Cardiac muscle cell (in vitro differentiated cells and primary cell): ENCODE data around the gene AFM. TPM values are rescaled to one million over a fixed set of nuclear protein-coding genes. Genes with fewer than 3 reads are reported as not detected.

Source experiments
- DNase-seq, 2 donors: peaks; one replicate each; pipeline versions ENCODE4 v3.0.0 to v3.0.0-alpha.2; 2010 to 2017; ENCODE audit warnings: low read depth in 1 of 2, low spot score in 1 of 2
- H3K27ac ChIP-seq: fragments of 200-600 bp; sonication (generic); 2 replicates; pipeline ENCODE4 v1.5.1; 2016
- H3K27me3 ChIP-seq: fragments of 200-600 bp; sonication (generic); 2 replicates; pipeline ENCODE4 v1.6.0; 2016; ENCODE audit warnings: control low read depth
- H3K36me3 ChIP-seq: fragments of 200-600 bp; sonication (generic); 2 replicates; pipeline ENCODE4 v1.5.1; 2016; ENCODE audit warnings: control low read depth
- H3K4me1 ChIP-seq: fragments of 200-600 bp; sonication (generic); 2 replicates; pipeline ENCODE4 v1.8.1; 2017; ENCODE audit warnings: low read depth, mild to moderate bottlenecking, mixed run types
- H3K4me3 ChIP-seq: fragments of 200-600 bp; sonication (generic); 2 replicates; pipeline ENCODE4 v1.5.1; 2016; ENCODE audit warnings: mild to moderate bottlenecking
- H3K9me3 ChIP-seq: fragments of 200-600 bp; sonication (generic); 2 replicates; pipeline ENCODE4 v1.5.1; 2017; ENCODE audit warnings: low read depth, mild to moderate bottlenecking, control low read depth
- polyA plus RNA-seq: library from polyadenylated mRNA; unstranded; fragments of >200 nt; fragmentation: Nextera tagmentation; extraction: Ambion mirVana; gene quantifications from 2 replicates; pipeline ENCODE4 v1.2.1, GENCODE V29; 2016
- total RNA-seq: library from RNA; depleted of rRNA; stranded (reverse); fragments of >200 nt; gene quantifications from 2 replicates; pipeline ENCODE4 v1.2.3, GENCODE V29; 2016
- TF ChIP-seq, protein P1 (sequence below): IDR thresholded peaks from 2 replicates; pipeline ENCODE4 v1.5.1; 2012; ENCODE audit warnings: low read depth, mild to moderate bottlenecking, low read length

The AFM gene, protein sequence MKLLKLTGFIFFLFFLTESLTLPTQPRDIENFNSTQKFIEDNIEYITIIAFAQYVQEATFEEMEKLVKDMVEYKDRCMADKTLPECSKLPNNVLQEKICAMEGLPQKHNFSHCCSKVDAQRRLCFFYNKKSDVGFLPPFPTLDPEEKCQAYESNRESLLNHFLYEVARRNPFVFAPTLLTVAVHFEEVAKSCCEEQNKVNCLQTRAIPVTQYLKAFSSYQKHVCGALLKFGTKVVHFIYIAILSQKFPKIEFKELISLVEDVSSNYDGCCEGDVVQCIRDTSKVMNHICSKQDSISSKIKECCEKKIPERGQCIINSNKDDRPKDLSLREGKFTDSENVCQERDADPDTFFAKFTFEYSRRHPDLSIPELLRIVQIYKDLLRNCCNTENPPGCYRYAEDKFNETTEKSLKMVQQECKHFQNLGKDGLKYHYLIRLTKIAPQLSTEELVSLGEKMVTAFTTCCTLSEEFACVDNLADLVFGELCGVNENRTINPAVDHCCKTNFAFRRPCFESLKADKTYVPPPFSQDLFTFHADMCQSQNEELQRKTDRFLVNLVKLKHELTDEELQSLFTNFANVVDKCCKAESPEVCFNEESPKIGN
- total RNA-seq (not detected in 2 replicates), polyA plus RNA-seq (0.06 TPM in 1 of 2 replicates, not detected in the other)

DNA sequence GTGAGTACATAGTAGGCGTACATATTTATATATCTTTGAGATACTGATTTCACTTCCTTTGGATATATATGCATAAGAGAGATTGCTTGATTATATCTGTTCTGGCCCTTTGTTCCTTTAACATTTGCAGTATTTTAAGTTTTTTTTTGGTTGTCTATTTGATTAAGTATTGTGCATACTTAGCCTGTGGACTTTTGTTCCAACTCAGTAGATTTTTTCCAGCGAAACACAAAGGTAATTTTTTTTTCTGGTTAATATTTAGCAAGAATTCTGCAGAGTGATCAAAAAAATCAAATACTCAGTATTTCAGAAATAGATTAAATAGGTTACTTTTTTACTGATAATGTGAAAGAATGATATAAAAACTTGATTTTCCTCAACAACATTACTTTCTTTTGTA lies at the start of gene AFM:
AFM (plus strand) TSS at position 388 of the 400 bp plus-strand sequence. CDS start 31 bp downstream, outside the sequence.
- H3K27me3 ChIP-seq, result no peaks in the 10 kb centered on the region
- no peak for DNase-seq
- no peaks in the 10 kb centered on the region for H3K9me3 ChIP-seq
- H3K27ac ChIP-seq, result no peak within 1 kb of the TSS
- no peak within 1 kb of the TSS for H3K4me3 ChIP-seq
- no peaks in the 10 kb centered on the region for H3K4me1 ChIP-seq
- H3K36me3 ChIP-seq, result no peaks in the 10 kb centered on the region
- TF ChIP-seq, protein P1, sequence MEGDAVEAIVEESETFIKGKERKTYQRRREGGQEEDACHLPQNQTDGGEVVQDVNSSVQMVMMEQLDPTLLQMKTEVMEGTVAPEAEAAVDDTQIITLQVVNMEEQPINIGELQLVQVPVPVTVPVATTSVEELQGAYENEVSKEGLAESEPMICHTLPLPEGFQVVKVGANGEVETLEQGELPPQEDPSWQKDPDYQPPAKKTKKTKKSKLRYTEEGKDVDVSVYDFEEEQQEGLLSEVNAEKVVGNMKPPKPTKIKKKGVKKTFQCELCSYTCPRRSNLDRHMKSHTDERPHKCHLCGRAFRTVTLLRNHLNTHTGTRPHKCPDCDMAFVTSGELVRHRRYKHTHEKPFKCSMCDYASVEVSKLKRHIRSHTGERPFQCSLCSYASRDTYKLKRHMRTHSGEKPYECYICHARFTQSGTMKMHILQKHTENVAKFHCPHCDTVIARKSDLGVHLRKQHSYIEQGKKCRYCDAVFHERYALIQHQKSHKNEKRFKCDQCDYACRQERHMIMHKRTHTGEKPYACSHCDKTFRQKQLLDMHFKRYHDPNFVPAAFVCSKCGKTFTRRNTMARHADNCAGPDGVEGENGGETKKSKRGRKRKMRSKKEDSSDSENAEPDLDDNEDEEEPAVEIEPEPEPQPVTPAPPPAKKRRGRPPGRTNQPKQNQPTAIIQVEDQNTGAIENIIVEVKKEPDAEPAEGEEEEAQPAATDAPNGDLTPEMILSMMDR, result no peak

DNA sequence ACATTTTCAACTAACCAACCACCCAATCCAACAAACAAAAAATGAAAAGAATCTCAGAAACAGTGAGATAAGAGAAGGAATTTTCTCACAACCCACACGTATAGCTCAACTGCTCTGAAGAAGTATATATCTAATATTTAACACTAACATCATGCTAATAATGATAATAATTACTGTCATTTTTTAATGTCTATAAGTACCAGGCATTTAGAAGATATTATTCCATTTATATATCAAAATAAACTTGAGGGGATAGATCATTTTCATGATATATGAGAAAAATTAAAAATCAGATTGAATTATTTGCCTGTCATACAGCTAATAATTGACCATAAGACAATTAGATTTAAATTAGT lies 49.8 kb upstream of the AFM start:
- H3K27me3 ChIP-seq, result no peaks in the 10 kb centered on the region
- no peak overlapping the region for H3K27ac ChIP-seq
- H3K9me3 ChIP-seq, result no peaks in the 10 kb centered on the region
- no peak for DNase-seq
- no peak overlapping the region for H3K4me3 ChIP-seq
- no peaks in the 10 kb centered on the region for H3K4me1 ChIP-seq
- H3K36me3 ChIP-seq, result no peaks in the 10 kb centered on the region
- TF ChIP-seq, protein P1, result no peak

DNA sequence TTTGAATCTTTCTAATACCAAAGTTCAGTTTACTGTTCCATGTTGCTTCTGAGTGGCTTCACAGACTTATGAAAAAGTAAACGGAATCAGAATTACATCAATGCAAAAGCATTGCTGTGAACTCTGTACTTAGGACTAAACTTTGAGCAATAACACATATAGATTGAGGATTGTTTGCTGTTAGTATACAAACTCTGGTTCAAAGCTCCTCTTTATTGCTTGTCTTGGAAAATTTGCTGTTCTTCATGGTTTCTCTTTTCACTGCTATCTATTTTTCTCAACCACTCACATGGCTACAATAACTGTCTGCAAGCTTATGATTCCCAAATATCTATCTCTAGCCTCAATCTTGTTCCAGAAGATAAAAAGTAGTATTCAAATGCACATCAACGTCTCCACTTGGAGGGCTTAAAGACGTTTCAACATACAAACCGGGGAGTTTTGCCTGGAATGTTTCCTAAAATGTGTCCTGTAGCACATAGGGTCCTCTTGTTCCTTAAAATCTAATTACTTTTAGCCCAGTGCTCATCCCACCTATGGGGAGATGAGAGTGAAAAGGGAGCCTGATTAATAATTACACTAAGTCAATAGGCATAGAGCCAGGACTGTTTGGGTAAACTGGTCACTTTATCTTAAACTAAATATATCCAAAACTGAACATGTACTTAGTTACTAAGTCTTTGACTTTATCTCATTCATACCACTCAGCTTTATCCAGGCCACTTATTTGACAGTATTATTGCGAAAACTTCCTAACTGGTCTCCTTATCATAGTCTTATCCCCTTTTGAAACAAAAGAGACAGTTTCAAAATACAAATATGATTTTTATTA lies 49.2 kb upstream of the AFM start:
- H3K4me1 ChIP-seq, result no peaks in the 10 kb centered on the region
- no peak overlapping the region for H3K4me3 ChIP-seq
- no peak overlapping the region for H3K27ac ChIP-seq
- H3K9me3 ChIP-seq, result no peaks in the 10 kb centered on the region
- H3K27me3 ChIP-seq, result no peaks in the 10 kb centered on the region
- TF ChIP-seq, protein P1, result no peak
- H3K36me3 ChIP-seq, result no peaks in the 10 kb centered on the region
- DNase-seq, result peak in 1 of 2 donors; percentile 15

DNA sequence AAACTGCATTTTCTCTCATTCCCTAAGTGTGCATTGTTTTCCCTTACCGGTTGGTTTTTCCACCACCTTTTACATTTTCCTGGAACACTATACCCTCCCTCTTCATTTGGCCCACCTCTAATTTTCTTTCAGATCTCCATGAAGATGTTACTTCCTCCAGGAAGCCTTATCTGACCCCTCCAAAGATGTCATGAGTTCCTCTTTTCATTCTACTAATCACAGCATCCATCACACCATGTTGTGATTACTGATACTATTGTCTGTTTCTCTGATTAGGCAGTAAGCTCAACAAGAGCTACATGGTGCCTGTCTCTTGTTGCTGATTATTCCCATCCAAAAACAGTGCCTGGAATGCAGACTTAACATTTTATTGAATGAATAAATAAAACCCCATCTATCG lies 48.4 kb upstream of the AFM start:
- H3K9me3 ChIP-seq, result no peaks in the 10 kb centered on the region
- H3K27ac ChIP-seq, result no peak overlapping the region
- no peaks in the 10 kb centered on the region for H3K36me3 ChIP-seq
- no peaks in the 10 kb centered on the region for H3K27me3 ChIP-seq
- no peaks in the 10 kb centered on the region for H3K4me1 ChIP-seq
- TF ChIP-seq, protein P1, result no peak
- DNase-seq, result no peak
- H3K4me3 ChIP-seq, result no peak overlapping the region

DNA sequence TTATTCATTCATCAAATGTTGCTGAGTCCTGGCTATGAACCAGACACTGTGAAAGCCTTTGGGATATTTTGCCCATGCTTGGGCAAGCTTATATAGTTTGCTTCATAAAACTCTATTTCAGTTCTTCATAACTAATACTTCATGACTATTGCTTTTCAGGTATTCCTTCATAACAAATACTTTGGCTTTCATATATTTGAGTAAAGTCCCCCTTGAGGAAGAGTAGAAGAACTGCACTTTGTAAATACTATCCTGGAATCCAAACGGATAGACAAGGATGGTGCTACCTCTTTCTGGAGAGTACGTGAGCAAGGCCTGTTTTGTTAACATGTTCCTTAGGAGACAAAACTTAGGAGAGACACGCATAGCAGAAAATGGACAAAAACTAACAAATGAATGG lies 47.2 kb upstream of the AFM start:
- peak; percentile 16 to 21 for DNase-seq
- Histone ChIP-seq H3K36me3 (no peaks in the 10 kb centered on the region), H3K27me3 (no peaks in the 10 kb centered on the region)

More for the DNA sequence above, 47.2 kb upstream of the AFM start:
- TF ChIP-seq, protein P1, result peak; percentile 56
- no peak overlapping the region for H3K4me3 ChIP-seq
- no peaks in the 10 kb centered on the region for H3K4me1 ChIP-seq
- no peaks in the 10 kb centered on the region for H3K9me3 ChIP-seq
- H3K27ac ChIP-seq, result no peak overlapping the region
